ENCODE results near the gene PSORS1C2. TPM values are rescaled to one million over a fixed set of nuclear protein-coding genes. Genes with fewer than 3 reads are reported as not detected.

Gene PSORS1C2
- total RNA-seq, 1 donor from 2014 or later: not detected

DNA sequence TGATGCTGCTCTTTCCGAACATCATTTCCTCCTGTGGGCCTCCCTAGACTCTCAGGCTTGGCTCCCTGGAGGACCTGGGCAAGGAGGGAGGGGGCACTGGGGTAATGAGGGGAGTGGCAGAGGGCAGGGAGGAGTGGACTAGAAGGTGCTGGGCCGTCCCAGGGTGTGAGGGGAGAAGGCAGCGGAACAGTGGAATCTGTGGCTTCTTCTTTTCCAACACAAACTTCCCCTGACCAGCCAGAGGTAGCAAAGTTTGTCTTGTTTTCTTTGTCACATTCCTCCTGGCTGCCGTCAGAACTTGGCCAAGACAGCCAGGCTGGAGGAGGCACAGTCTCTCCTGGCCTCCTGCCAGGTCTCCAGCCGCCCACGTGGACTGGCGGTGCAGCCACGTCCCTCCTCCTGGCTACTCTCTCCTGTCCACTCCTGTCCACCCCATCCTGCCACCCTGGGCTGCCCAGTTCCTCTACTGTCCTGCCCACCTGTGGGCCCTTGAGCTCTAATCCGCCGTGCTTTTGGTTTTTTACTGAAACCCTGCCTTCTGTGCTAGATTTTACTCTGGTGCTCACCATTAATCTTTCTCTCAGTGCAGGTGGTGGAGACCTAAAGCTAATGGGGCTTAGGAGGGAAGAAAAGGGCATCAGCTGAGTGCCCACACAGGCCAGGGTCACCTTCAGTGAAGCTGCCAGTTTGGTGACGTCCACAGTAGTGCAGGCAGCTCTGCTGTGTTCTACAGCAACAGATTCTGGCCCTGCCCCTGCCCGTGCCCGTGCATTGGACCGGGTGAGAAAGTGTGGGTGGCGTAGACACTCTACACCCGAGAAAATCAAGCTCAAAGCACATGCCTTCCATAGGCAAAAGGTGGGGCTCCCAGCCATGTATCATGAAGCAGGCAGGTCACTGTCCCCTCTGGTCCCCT is 15.8 kb downstream of the PSORS1C2 start:
- TF ChIP-seq CTCF (IDR thresholded peaks at IDR 0.05; ENCODE audit: insufficient read depth, low read depth, low read length) (no peak), EZH2 (IDR thresholded peaks at IDR 0.05; ENCODE audit: insufficient read depth, low read length) (no peak)
- peaks cover 14% of the 10 kb centered on the region for H3K4me1 ChIP-seq (ENCODE audit: insufficient read depth, low read length)
- Mint-ChIP-seq H3K4me3 (ENCODE audit: unreplicated experiment) (peak overlapping the region; percentile 54), H3K27ac (ENCODE audit: unreplicated experiment) (peak overlapping the region; percentile 84), H3K36me3 (ENCODE audit: low read depth, unreplicated experiment) (peaks cover 14% of the 10 kb centered on the region), H3K27me3 (ENCODE audit: low read depth, unreplicated experiment) (no peaks in the 10 kb centered on the region), H3K9me3 (ENCODE audit: unreplicated experiment) (no peaks in the 10 kb centered on the region), H3K4me1 (ENCODE audit: low read depth, unreplicated experiment) (peaks cover 43% of the 10 kb centered on the region)
- no peaks in the 10 kb centered on the region for H4K20me1 ChIP-seq (ENCODE audit: insufficient read depth, low read length)
- no peaks in the 10 kb centered on the region for H3K9me3 ChIP-seq (ENCODE audit: insufficient read depth, low read depth, low read length)
- no peak overlapping the region for H3K4me3 ChIP-seq (ENCODE audit: insufficient read depth, low read depth, low read length)
- peak; percentile 83 for DNase-seq (ENCODE audit: low read depth)
- no peak overlapping the region for H3K27ac ChIP-seq (ENCODE audit: low read depth, low read length)
- no peaks in the 10 kb centered on the region for H3K27me3 ChIP-seq (ENCODE audit: insufficient read depth, low read length)
- H3K4me2 ChIP-seq (ENCODE audit: low read length): peak overlapping the region; percentile 1
- H3K79me2 ChIP-seq (ENCODE audit: insufficient read depth, low read length): peaks cover 5% of the 10 kb centered on the region
- FAIRE-seq: peak; percentile 95
- no peaks in the 10 kb centered on the region for H3K36me3 ChIP-seq (ENCODE audit: insufficient read depth, low read length)
- H2AFZ ChIP-seq (ENCODE audit: low read depth, low read length): no peak overlapping the region
- no peak overlapping the region for H3K9ac ChIP-seq (ENCODE audit: low read length)

GRCh38 chr6:31121131-31121790 is 17.6 kb downstream of the PSORS1C2 start:
- no peak overlapping the region for H3K27ac ChIP-seq (ENCODE audit: low read depth, low read length)
- H3K36me3 ChIP-seq (ENCODE audit: insufficient read depth, low read length): no peaks in the 10 kb centered on the region
- H3K4me3 ChIP-seq (ENCODE audit: insufficient read depth, low read depth, low read length): no peak overlapping the region
- Mint-ChIP-seq H3K9me3 (ENCODE audit: unreplicated experiment) (no peaks in the 10 kb centered on the region), H3K4me1 (ENCODE audit: low read depth, unreplicated experiment) (peaks cover 46% of the 10 kb centered on the region), H3K27ac (ENCODE audit: unreplicated experiment) (no peak overlapping the region), H3K4me3 (ENCODE audit: unreplicated experiment) (no peak overlapping the region), H3K27me3 (ENCODE audit: low read depth, unreplicated experiment) (no peaks in the 10 kb centered on the region), H3K36me3 (ENCODE audit: low read depth, unreplicated experiment) (peaks cover 12% of the 10 kb centered on the region)
- DNase-seq (ENCODE audit: low read depth): no peak
- H3K4me2 ChIP-seq (ENCODE audit: low read length): no peak overlapping the region
- H2AFZ ChIP-seq (ENCODE audit: low read depth, low read length): no peak overlapping the region
- H4K20me1 ChIP-seq (ENCODE audit: insufficient read depth, low read length): no peaks in the 10 kb centered on the region
- H3K79me2 ChIP-seq (ENCODE audit: insufficient read depth, low read length): peaks cover 17% of the 10 kb centered on the region
- H3K9me3 ChIP-seq (ENCODE audit: insufficient read depth, low read depth, low read length): no peaks in the 10 kb centered on the region
- FAIRE-seq: no peak
- H3K27me3 ChIP-seq (ENCODE audit: insufficient read depth, low read length): no peaks in the 10 kb centered on the region
- TF ChIP-seq CTCF (IDR thresholded peaks at IDR 0.05; ENCODE audit: insufficient read depth, low read depth, low read length) (no peak), EZH2 (IDR thresholded peaks at IDR 0.05; ENCODE audit: insufficient read depth, low read length) (no peak)
- H3K4me1 ChIP-seq (ENCODE audit: insufficient read depth, low read length): peaks cover 14% of the 10 kb centered on the region
- H3K9ac ChIP-seq (ENCODE audit: low read length): no peak overlapping the region

All from astrocyte (in vitro differentiated cells and primary cell).